Endothelial cell (in vitro differentiated cells): Measurements from ENCODE around the gene HGF. TPM values are rescaled to one million over a fixed set of nuclear protein-coding genes. Genes with fewer than 3 reads are reported as not detected.

Source experiments
- DNase-seq: peaks from one replicate; pipeline ENCODE4 v3.0.0; 2021; ENCODE audit warnings: low spot score
- H3K27ac Mint-ChIP-seq: one replicate; pipeline ENCODE4 v1.8.0; 2021; ENCODE audit warnings: mixed read lengths, inconsistent platforms; ENCODE audit not compliant: unreplicated experiment
- H3K27me3 Mint-ChIP-seq: one replicate; pipeline ENCODE4 v1.8.0; 2021; ENCODE audit warnings: mild to moderate bottlenecking, moderate library complexity, mixed read lengths, inconsistent platforms; ENCODE audit not compliant: unreplicated experiment
- H3K36me3 Mint-ChIP-seq: one replicate; pipeline ENCODE4 v1.8.0; 2021; ENCODE audit warnings: mild to moderate bottlenecking, low read depth, mixed read lengths, inconsistent platforms; ENCODE audit not compliant: unreplicated experiment
- H3K4me1 Mint-ChIP-seq: one replicate; pipeline ENCODE4 v1.8.0; 2021; ENCODE audit warnings: mild to moderate bottlenecking, mixed read lengths, inconsistent platforms; ENCODE audit not compliant: unreplicated experiment
- H3K4me3 Mint-ChIP-seq: one replicate; pipeline ENCODE4 v1.8.0; 2021; ENCODE audit warnings: mild to moderate bottlenecking, mixed read lengths, inconsistent platforms; ENCODE audit not compliant: unreplicated experiment
- H3K9me3 Mint-ChIP-seq: one replicate; pipeline ENCODE4 v1.8.0; 2021; ENCODE audit warnings: mixed read lengths, inconsistent platforms; ENCODE audit not compliant: unreplicated experiment
- CTCF ChIP-seq: fragments of 200-600 bp; sonication (generic); IDR thresholded peaks from one replicate; pipeline ENCODE4 v1.5.0; 2021; ENCODE audit warnings: antibody characterized with exemption; ENCODE audit not compliant: unreplicated experiment
- total RNA-seq: library from RNA; stranded (reverse); fragmentation: NEBNext Ultra II Directional; extraction: Animal tissue kit (Norgen Biotek cat#: 25700); gene quantifications from one replicate; pipeline ENCODE4 v1.2.1, GENCODE V29; 2021; ENCODE audit not compliant: unreplicated experiment

The HGF gene
- total RNA-seq, 1 donor from 2014 or later = 0.82 TPM

GRCh38 chr7:81761821-81762220 lies 8.0 kb downstream of the HGF start:
- no peak overlapping the region for H3K4me3 Mint-ChIP-seq
- no peak overlapping the region for H3K27ac Mint-ChIP-seq
- H3K4me1 Mint-ChIP-seq = peaks cover 17% of the 10 kb centered on the region

DNA sequence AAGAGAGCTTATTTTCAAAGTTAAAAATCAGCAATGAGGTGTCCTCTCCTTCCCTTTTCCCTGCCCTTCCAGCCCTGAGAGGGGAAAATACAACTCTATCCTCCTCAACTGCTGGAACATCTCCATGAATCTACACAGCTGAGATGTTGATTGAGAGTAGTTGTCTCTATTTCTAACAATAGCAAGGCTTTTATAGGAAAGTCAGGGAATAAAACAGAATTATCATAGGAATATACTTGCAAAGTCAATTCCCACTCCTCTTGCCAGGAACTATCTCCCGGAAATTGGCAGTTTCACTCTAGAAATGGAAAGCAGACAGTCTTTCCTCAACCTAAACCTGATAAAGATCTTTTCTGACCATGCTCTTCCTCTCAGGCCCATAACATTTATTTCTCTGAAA lies 8.8 kb downstream of the HGF start:
- no peak overlapping the region for H3K27ac Mint-ChIP-seq
- H3K27me3 Mint-ChIP-seq = no peaks in the 10 kb centered on the region
- no peak for TF ChIP-seq CTCF
- DNase-seq = no peak
- H3K4me1 Mint-ChIP-seq = peaks cover 12% of the 10 kb centered on the region
- H3K9me3 Mint-ChIP-seq = no peaks in the 10 kb centered on the region
- H3K4me3 Mint-ChIP-seq = no peak overlapping the region
- H3K36me3 Mint-ChIP-seq = no peaks in the 10 kb centered on the region

More at GRCh38 chr7:81761821-81762220, 8.0 kb downstream of the HGF start:
- Mint-ChIP-seq H3K27me3 (no peaks in the 10 kb centered on the region), H3K9me3 (no peaks in the 10 kb centered on the region), H3K36me3 (no peaks in the 10 kb centered on the region)
- DNase-seq = no peak
- no peak for TF ChIP-seq CTCF

DNA sequence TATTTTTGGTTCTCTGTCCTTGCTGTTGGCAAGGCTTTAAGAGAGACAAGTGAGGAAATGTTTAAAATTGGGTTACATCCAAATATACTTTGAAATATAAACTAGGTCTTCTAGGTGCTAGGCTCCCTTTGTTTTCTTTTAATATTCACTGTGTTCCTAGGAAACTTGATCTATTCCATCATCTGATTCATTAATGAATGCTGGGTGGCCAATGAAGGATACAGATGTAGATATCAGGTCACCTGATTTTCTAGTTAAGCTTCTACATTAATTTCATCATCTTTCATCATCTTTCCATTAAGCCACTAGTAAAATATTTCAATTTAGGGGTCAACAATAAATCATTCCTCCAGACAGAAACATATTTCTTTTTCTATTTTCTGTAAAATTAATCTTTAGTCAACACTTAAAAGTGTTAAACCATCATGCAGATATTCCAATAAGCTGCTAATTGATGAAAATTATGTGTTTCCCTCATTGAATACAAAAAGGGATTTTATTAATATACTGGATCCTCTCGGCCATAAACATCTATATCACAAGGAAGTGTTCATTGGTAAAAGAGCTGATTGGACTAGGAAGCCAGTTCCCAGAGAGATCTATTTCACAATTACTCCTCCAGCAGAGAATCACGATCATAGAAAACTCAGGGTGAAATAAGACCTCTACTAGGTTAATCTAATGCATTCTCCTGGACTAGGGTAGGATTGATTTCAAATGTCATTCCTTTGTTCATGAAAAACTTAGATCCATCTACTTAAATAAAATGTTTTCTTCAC lies 14.7 kb downstream of the HGF start:
- no peak for DNase-seq
- no peaks in the 10 kb centered on the region for H3K36me3 Mint-ChIP-seq
- no peak for TF ChIP-seq CTCF
- H3K27ac Mint-ChIP-seq = no peak overlapping the region
- H3K9me3 Mint-ChIP-seq = no peaks in the 10 kb centered on the region
- no peak overlapping the region for H3K4me3 Mint-ChIP-seq
- H3K27me3 Mint-ChIP-seq = no peaks in the 10 kb centered on the region
- H3K4me1 Mint-ChIP-seq = no peaks in the 10 kb centered on the region

DNA sequence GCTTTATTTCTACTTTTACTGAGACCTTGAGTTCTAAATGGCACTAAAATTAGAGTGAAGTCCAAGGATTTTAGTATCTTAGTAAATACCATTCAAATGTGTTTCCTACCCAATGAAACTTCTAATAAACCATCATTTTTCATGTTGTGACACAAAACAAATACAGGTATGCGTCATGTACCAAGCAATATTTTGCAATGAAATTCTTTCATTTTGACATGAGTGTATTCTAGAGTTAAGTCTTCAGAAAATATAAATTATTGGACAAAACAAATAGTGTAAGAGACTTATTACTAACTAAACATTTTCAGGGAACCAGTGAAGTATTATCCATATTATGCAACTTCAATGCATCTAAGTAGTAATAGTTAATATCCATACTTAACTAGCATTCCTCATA lies 16.5 kb downstream of the HGF start:
- Mint-ChIP-seq H3K36me3 (no peaks in the 10 kb centered on the region), H3K27ac (no peak overlapping the region), H3K4me3 (no peak overlapping the region), H3K9me3 (no peaks in the 10 kb centered on the region), H3K4me1 (no peaks in the 10 kb centered on the region), H3K27me3 (no peaks in the 10 kb centered on the region)
- no peak for TF ChIP-seq CTCF
- no peak for DNase-seq

DNA sequence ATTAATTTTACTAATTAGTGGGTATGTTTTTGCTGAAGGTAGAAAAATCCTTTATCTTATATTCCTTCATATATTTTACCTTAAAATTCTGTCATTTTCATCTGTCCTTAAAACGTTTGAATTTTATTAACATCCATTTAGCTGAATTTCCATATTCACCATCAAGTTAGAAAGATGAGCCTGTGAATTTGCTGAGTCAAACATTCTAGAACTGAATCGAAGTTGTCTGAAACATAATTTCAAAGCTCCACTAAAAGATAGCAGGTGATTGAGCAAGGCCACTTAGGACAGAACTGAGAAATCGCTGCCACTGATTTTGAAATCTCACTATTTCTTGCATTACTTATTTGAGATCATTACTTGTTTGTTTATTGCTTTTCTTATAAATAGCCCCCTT lies 17.5 kb downstream of the HGF start:
- H3K36me3 Mint-ChIP-seq = no peaks in the 10 kb centered on the region
- no peak for DNase-seq
- H3K27ac Mint-ChIP-seq = no peak overlapping the region
- no peak overlapping the region for H3K4me3 Mint-ChIP-seq
- no peaks in the 10 kb centered on the region for H3K9me3 Mint-ChIP-seq
- TF ChIP-seq CTCF = no peak
- H3K4me1 Mint-ChIP-seq = no peaks in the 10 kb centered on the region
- no peaks in the 10 kb centered on the region for H3K27me3 Mint-ChIP-seq
